Measurements from ENCODE around the gene CAMK2D.

The CAMK2D gene

GRCh38 chr4:113601636-113602035, 159.9 kb downstream of the CAMK2D start:
- no peaks in the 10 kb centered on the region for H3K27me3 Mint-ChIP-seq
- CTCF ChIA-PET = no interaction called here
- H3K36me3 Mint-ChIP-seq = peaks cover 27% of the 10 kb centered on the region

GRCh38 chr4:113596396-113596795, 165.1 kb downstream of the CAMK2D start:
- H3K9me3 Mint-ChIP-seq = peaks cover 4% of the 10 kb centered on the region
- no peak overlapping the region for H3K4me3 Mint-ChIP-seq
- no peaks in the 10 kb centered on the region for H3K27me3 Mint-ChIP-seq
- no peak for DNase-seq
- H3K36me3 Mint-ChIP-seq = peaks cover 32% of the 10 kb centered on the region
- CTCF ChIA-PET = no interaction called here
- no peak overlapping the region for H3K27ac Mint-ChIP-seq
- peaks cover 24% of the 10 kb centered on the region for H3K4me1 Mint-ChIP-seq

More at GRCh38 chr4:113601636-113602035, 159.9 kb downstream of the CAMK2D start:
- Mint-ChIP-seq H3K27ac (no peak overlapping the region), H3K4me1 (no peaks in the 10 kb centered on the region), H3K4me3 (no peak overlapping the region), H3K9me3 (peaks cover 1% of the 10 kb centered on the region)
- no peak for DNase-seq

- Mint-ChIP-seq H3K4me3 (no peak overlapping the region), H3K27me3 (no peaks in the 10 kb centered on the region), H3K9me3 (peaks cover 4% of the 10 kb centered on the region), H3K27ac (no peak overlapping the region), H3K36me3 (peaks cover 34% of the 10 kb centered on the region), H3K4me1 (peaks cover 25% of the 10 kb centered on the region)
- DNase-seq = no peak
- CTCF ChIA-PET = interaction anchor here (1.2 kb wide), 1 partner anchor 17 kb away, joined by 4 read pairs; no protein-coding TSS in a partner anchor
These were observed 167.3 kb downstream of the CAMK2D start for GRCh38 chr4:113594231-113594556.

- CTCF ChIA-PET = interaction anchor here (1.2 kb wide), 2 partner anchors 9 to 18 kb away, joined by 4 read pairs; no protein-coding TSS in a partner anchor
- H3K4me3 Mint-ChIP-seq = no peak overlapping the region
- DNase-seq = no peak
- H3K36me3 Mint-ChIP-seq = peaks cover 33% of the 10 kb centered on the region
- H3K9me3 Mint-ChIP-seq = peaks cover 4% of the 10 kb centered on the region
- H3K27ac Mint-ChIP-seq = no peak overlapping the region
- H3K27me3 Mint-ChIP-seq = no peaks in the 10 kb centered on the region
- H3K4me1 Mint-ChIP-seq = peaks cover 25% of the 10 kb centered on the region
These were observed 167.9 kb downstream of the CAMK2D start for GRCh38 chr4:113593400-113594230.

- no peaks in the 10 kb centered on the region for H3K27me3 Mint-ChIP-seq
- CTCF ChIA-PET = no interaction called here
- no peak for DNase-seq
- H3K9me3 Mint-ChIP-seq = peaks cover 4% of the 10 kb centered on the region
- H3K36me3 Mint-ChIP-seq = peaks cover 32% of the 10 kb centered on the region
- H3K4me3 Mint-ChIP-seq = no peak overlapping the region
- peaks cover 25% of the 10 kb centered on the region for H3K4me1 Mint-ChIP-seq
- H3K27ac Mint-ChIP-seq = no peak overlapping the region
These were observed 169.6 kb downstream of the CAMK2D start for GRCh38 chr4:113591982-113592381.

GRCh38 chr4:113588895-113589668, 172.5 kb downstream of the CAMK2D start:
- no peak overlapping the region for H3K4me3 Mint-ChIP-seq
- H3K36me3 Mint-ChIP-seq = peaks cover 29% of the 10 kb centered on the region
- peaks cover 4% of the 10 kb centered on the region for H3K9me3 Mint-ChIP-seq
- H3K27me3 Mint-ChIP-seq = no peaks in the 10 kb centered on the region
- peaks cover 16% of the 10 kb centered on the region for H3K4me1 Mint-ChIP-seq
- CTCF ChIA-PET = interaction anchor here (0.7 kb wide), 1 partner anchor 311 kb away, joined by 3 read pairs; no protein-coding TSS in a partner anchor
- H3K27ac Mint-ChIP-seq = peak overlapping the region; percentile 15
- DNase-seq = no peak

GRCh38 chr4:113587640-113588275, 173.8 kb downstream of the CAMK2D start:
- Mint-ChIP-seq H3K27me3 (no peaks in the 10 kb centered on the region), H3K9me3 (no peaks in the 10 kb centered on the region), H3K4me3 (no peak overlapping the region), H3K27ac (no peak overlapping the region), H3K36me3 (peaks cover 21% of the 10 kb centered on the region), H3K4me1 (peaks cover 13% of the 10 kb centered on the region)
- CTCF ChIA-PET = no interaction called here
- DNase-seq = no peak

GRCh38 chr4:113587156-113587555, 174.4 kb downstream of the CAMK2D start:
- no peak overlapping the region for H3K4me3 Mint-ChIP-seq
- no peak overlapping the region for H3K27ac Mint-ChIP-seq
- peaks cover 20% of the 10 kb centered on the region for H3K36me3 Mint-ChIP-seq
- no peaks in the 10 kb centered on the region for H3K27me3 Mint-ChIP-seq
- peaks cover 13% of the 10 kb centered on the region for H3K4me1 Mint-ChIP-seq
- DNase-seq = no peak
- CTCF ChIA-PET = no interaction called here
- H3K9me3 Mint-ChIP-seq = no peaks in the 10 kb centered on the region

- CTCF ChIA-PET = no interaction called here
- Mint-ChIP-seq H3K9me3 (no peaks in the 10 kb centered on the region), H3K27ac (no peak overlapping the region), H3K27me3 (no peaks in the 10 kb centered on the region), H3K36me3 (peaks cover 11% of the 10 kb centered on the region), H3K4me3 (no peak overlapping the region), H3K4me1 (peaks cover 7% of the 10 kb centered on the region)
- DNase-seq = no peak
These were observed 175.5 kb downstream of the CAMK2D start for GRCh38 chr4:113586072-113586471.

- peaks cover 13% of the 10 kb centered on the region for H3K4me1 Mint-ChIP-seq
- CTCF ChIA-PET = interaction anchor here (1.3 kb wide), 1 partner anchor 9 kb away, joined by 4 read pairs; no protein-coding TSS in a partner anchor
- H3K27ac Mint-ChIP-seq = no peak overlapping the region
- H3K9me3 Mint-ChIP-seq = no peaks in the 10 kb centered on the region
- peaks cover 14% of the 10 kb centered on the region for H3K36me3 Mint-ChIP-seq
- no peak for DNase-seq
- H3K27me3 Mint-ChIP-seq = no peaks in the 10 kb centered on the region
- no peak overlapping the region for H3K4me3 Mint-ChIP-seq
These were observed 177.0 kb downstream of the CAMK2D start for GRCh38 chr4:113584407-113585150.

GRCh38 chr4:113582737-113583136, 178.8 kb downstream of the CAMK2D start:
- no peak overlapping the region for H3K4me3 Mint-ChIP-seq
- peaks cover 15% of the 10 kb centered on the region for H3K4me1 Mint-ChIP-seq
- H3K9me3 Mint-ChIP-seq = no peaks in the 10 kb centered on the region
- H3K27ac Mint-ChIP-seq = no peak overlapping the region
- DNase-seq = no peak
- CTCF ChIA-PET = no interaction called here
- peaks cover 13% of the 10 kb centered on the region for H3K36me3 Mint-ChIP-seq
- H3K27me3 Mint-ChIP-seq = no peaks in the 10 kb centered on the region

- no peak for DNase-seq
- H3K36me3 Mint-ChIP-seq = peaks cover 12% of the 10 kb centered on the region
- H3K4me3 Mint-ChIP-seq = no peak overlapping the region
- H3K9me3 Mint-ChIP-seq = no peaks in the 10 kb centered on the region
- no peak overlapping the region for H3K27ac Mint-ChIP-seq
- CTCF ChIA-PET = no interaction called here
- no peaks in the 10 kb centered on the region for H3K27me3 Mint-ChIP-seq
- peaks cover 29% of the 10 kb centered on the region for H3K4me1 Mint-ChIP-seq
These were observed 182.2 kb downstream of the CAMK2D start for GRCh38 chr4:113579360-113579759.

GRCh38 chr4:113576947-113577678, 184.4 kb downstream of the CAMK2D start:
- DNase-seq = no peak
- Mint-ChIP-seq H3K4me1 (peaks cover 40% of the 10 kb centered on the region), H3K9me3 (peaks cover 6% of the 10 kb centered on the region), H3K4me3 (no peak overlapping the region), H3K36me3 (peaks cover 19% of the 10 kb centered on the region), H3K27ac (no peak overlapping the region), H3K27me3 (no peaks in the 10 kb centered on the region)
- CTCF ChIA-PET = interaction anchor here (0.6 kb wide), 1 partner anchor 1076 kb away, joined by 3 read pairs; no protein-coding TSS in a partner anchor

Measured in activated naive CD4-positive, alpha-beta T cell treated with anti-CD3 and anti-CD28 coated beads, Interleukin-2, amount 10 ng/mL, durations not matched to agents 7 days and 5 days (primary cell).